Chondrocyte (in vitro differentiated cells): Measurements from ENCODE around the gene THBS2. TPM values are rescaled to one million over a fixed set of nuclear protein-coding genes. Genes with fewer than 3 reads are reported as not detected.
A peak's percentile ranks its signal among the peaks of the same experiment; 100 is the strongest.

Experiments used
- DNase-seq: peaks from one replicate; pipeline ENCODE4 v3.0.0; 2021; ENCODE audit warnings: mixed read lengths, low spot score
- H3K27ac Mint-ChIP-seq: one replicate; pipeline ENCODE4 v1.8.0; 2021; ENCODE audit warnings: mild to moderate bottlenecking, moderate library complexity, mixed read lengths; ENCODE audit not compliant: unreplicated experiment
- H3K27me3 Mint-ChIP-seq: 2 replicates; pipeline ENCODE4 v1.8.0; 2021; ENCODE audit warnings: low read depth, mixed read lengths
- H3K36me3 Mint-ChIP-seq: 2 replicates; pipeline ENCODE4 v1.8.0; 2021; ENCODE audit warnings: low read depth, mixed read lengths
- H3K4me1 Mint-ChIP-seq: 2 replicates; pipeline ENCODE4 v1.8.0; 2021; ENCODE audit warnings: low read depth, mild to moderate bottlenecking, mixed read lengths
- H3K4me3 Mint-ChIP-seq: one replicate; pipeline ENCODE4 v1.8.0; 2021; ENCODE audit warnings: mild to moderate bottlenecking, moderate library complexity, mixed read lengths; ENCODE audit not compliant: unreplicated experiment
- H3K9me3 Mint-ChIP-seq: 2 replicates; pipeline ENCODE4 v1.8.0; 2021; ENCODE audit warnings: low read depth, mixed read lengths
- total RNA-seq: library from RNA; stranded (reverse); gene quantifications from 3 replicates; pipeline ENCODE4 v1.2.1, GENCODE V29; 2021
- TF ChIP-seq, protein P1 (sequence below): fragments of 200-600 bp; sonication (generic); IDR thresholded peaks from 2 replicates; pipeline ENCODE4 v1.5.0; 2021; ENCODE audit warnings: antibody characterized with exemption, mild to moderate bottlenecking, moderate library complexity

The THBS2 gene
- total RNA-seq, 1 donor from 2014 or later, result 1,285 TPM

DNA sequence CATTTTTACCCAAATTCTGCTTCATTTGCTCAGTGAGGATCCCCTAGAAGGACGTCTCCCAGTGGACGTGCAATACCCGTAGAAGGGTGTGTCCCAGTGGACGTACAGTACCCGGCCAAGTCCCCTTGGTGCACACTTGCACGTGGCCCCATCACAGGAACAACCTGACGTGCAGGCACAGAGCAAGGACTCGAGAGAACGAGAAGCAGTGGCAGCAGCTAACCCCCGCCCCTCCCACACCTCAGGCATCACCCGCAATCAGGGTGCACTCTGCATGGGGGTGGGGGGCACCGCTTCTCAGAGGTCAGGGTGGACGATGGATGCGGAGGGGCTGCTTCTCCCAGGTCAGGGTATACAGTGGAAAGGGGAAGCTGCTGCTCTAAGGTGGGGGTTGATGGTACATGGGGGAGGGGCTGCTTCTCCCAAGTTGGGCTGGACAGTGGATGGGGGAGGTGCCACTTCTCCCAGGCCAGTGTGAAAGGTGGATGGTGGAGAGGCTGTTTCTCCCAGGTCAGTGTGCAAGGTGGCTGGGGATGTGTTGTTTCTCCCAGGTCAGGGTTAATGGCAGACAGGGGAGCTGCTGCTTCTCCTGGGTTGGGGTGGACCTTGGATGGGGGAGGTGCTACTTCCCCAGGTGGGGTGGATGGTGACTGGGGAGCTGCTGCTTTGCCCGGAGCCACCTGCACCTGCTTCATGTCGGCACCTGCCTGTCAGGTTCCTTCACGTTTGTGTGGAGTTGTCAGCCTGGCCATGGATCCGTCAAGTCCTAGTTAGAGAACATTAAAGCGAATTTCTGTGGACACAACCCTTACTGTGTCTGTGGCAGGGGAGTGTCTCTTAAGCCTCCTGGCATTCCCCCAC is 1.0 kb upstream of the THBS2 start:
- Mint-ChIP-seq H3K9me3 (peaks cover 7% of the 10 kb centered on the region), H3K27ac (peak overlapping the region; percentile 61), H3K4me1 (peaks cover 37% of the 10 kb centered on the region), H3K36me3 (peaks cover 30% of the 10 kb centered on the region), H3K4me3 (no peak overlapping the region), H3K27me3 (no peaks in the 10 kb centered on the region)
- TF ChIP-seq, protein P1, sequence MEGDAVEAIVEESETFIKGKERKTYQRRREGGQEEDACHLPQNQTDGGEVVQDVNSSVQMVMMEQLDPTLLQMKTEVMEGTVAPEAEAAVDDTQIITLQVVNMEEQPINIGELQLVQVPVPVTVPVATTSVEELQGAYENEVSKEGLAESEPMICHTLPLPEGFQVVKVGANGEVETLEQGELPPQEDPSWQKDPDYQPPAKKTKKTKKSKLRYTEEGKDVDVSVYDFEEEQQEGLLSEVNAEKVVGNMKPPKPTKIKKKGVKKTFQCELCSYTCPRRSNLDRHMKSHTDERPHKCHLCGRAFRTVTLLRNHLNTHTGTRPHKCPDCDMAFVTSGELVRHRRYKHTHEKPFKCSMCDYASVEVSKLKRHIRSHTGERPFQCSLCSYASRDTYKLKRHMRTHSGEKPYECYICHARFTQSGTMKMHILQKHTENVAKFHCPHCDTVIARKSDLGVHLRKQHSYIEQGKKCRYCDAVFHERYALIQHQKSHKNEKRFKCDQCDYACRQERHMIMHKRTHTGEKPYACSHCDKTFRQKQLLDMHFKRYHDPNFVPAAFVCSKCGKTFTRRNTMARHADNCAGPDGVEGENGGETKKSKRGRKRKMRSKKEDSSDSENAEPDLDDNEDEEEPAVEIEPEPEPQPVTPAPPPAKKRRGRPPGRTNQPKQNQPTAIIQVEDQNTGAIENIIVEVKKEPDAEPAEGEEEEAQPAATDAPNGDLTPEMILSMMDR, result no peak
- no peak for DNase-seq

DNA sequence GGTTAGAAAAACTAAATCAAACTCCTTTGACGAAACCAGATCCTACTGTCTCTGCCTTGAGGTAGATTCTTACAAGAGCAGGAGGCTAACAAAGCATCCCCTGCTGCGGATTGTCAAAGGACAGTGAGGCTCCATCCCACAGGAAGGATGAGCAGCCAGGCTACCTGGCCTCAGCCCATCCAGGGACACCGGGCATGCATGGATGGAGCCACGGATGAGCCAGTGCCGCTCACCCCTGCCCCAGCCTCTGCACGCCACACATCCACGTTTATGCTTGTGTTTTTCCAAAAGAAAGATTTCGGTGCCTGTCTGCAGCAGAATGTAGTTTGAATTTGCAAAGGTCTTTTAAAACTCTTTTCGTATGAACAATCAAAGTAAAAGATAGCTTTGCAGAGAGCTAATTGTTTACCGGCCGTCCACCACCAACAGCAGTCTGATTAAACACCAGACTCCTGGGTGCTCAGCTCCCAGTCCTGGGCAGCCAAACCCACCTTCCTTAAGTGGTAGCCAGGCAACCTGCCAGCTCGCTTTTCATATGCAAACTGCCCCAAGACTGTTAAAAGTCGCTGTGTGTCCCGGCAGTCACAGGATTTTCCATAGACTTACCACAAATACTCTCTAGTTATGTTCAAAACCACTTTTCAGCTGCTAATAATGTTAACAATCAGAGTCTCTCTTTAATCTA is 999 bp downstream of the THBS2 start:
- H3K36me3 Mint-ChIP-seq, result peaks cover 50% of the 10 kb centered on the region
- TF ChIP-seq, protein P1, result no peak
- peak overlapping the region; percentile 91 for H3K27ac Mint-ChIP-seq
- peak overlapping the region; percentile 92 for H3K4me3 Mint-ChIP-seq
- peaks cover 6% of the 10 kb centered on the region for H3K9me3 Mint-ChIP-seq
- H3K4me1 Mint-ChIP-seq, result peaks cover 55% of the 10 kb centered on the region
- H3K27me3 Mint-ChIP-seq, result no peaks in the 10 kb centered on the region
- no peak for DNase-seq

DNA sequence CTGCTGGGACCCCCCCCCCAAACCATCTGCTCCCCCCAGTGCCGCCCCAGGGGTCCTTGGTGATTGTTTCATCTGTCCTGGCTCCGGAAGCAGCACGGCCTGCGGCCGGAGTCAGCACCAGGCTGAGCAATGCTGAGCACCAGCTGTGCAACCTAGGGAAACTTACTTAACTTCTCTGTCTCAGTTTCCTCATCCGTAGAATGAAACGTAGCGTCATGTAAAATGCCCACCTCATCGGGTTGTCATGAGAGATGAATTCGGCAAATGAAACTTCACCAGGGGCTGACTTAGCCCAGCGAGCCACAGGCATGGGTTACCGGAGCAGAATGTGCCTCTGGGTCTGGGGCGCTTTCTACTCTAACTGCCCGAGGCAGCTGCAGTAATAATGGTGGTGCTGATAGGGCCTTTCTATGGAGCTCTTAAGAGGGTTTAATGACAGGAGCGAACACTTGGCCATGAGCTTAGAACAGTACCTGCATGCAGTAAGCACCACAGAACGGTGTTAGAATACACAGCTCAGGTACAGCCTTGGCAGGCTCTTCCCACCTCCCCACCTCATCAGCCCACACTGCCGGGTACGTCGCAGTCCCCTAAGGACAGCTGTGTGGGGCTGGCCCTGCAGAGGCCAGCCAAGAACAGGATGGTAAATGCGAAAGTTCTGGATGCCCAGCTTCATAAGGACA is 1.7 kb downstream of the THBS2 start:
- Mint-ChIP-seq H3K27me3 (no peaks in the 10 kb centered on the region), H3K27ac (peak overlapping the region; percentile 91)

DNA sequence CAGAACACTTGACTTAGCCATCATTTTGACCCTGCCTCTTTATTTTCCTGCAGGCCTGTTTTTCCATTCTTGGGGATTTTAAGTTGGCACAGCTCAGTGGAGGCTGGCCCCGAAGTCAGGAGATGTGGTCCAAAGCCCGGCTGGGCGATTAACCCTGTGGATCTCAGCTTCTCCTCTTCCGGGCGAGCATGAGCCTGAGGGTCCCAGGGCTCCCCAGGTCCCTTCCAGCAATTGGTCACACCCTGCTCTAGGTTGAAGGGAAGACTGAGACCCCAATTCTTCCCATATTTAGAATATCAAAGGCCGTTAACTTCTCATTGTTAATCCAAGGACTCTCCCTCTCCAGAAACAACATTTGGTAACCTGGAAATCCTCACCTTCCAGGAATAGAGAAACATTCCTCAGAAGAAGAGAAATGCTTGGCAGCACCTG is 2.3 kb downstream of the THBS2 start:
- peaks cover 67% of the 10 kb centered on the region for H3K4me1 Mint-ChIP-seq
- H3K27me3 Mint-ChIP-seq, result no peaks in the 10 kb centered on the region
- H3K27ac Mint-ChIP-seq, result peak overlapping the region; percentile 91
- no peak for DNase-seq
- peaks cover 60% of the 10 kb centered on the region for H3K36me3 Mint-ChIP-seq
- TF ChIP-seq, protein P1, result no peak
- peak overlapping the region; percentile 92 for H3K4me3 Mint-ChIP-seq
- H3K9me3 Mint-ChIP-seq, result peaks cover 2% of the 10 kb centered on the region

More for the DNA sequence above, 1.7 kb downstream of the THBS2 start:
- Mint-ChIP-seq H3K9me3 (peaks cover 2% of the 10 kb centered on the region), H3K4me1 (peaks cover 61% of the 10 kb centered on the region), H3K36me3 (peaks cover 54% of the 10 kb centered on the region), H3K4me3 (peak overlapping the region; percentile 92)
- no peak for DNase-seq
- TF ChIP-seq, protein P1, result no peak

DNA sequence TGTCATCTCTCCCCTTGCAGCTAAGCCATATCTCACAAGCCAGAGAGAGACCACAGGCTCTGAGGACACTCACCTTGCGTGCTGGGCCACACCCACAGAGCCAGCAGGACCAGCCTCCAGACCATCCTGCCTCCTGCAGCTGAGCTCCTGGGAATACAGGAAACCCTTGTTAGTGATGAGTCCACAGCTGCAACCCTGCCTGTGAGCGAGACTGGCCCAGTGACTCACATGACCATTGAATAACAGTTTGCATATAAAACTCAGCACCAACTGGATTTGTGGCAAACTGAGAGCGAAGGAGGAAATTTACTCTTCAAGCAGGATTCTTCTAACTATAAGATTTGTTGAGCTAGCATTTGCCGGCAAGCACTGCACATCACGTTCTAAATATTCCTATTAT is 3.0 kb downstream of the THBS2 start:
- TF ChIP-seq, protein P1, result peak; percentile 10
- no peaks in the 10 kb centered on the region for H3K27me3 Mint-ChIP-seq
- H3K4me3 Mint-ChIP-seq, result peak overlapping the region; percentile 92
- peaks cover 73% of the 10 kb centered on the region for H3K4me1 Mint-ChIP-seq
- no peak for DNase-seq
- peaks cover 66% of the 10 kb centered on the region for H3K36me3 Mint-ChIP-seq
- H3K27ac Mint-ChIP-seq, result peak overlapping the region; percentile 91
- no peaks in the 10 kb centered on the region for H3K9me3 Mint-ChIP-seq
